HK-2 (cell line): ENCODE results near the gene CFAP410.
A peak's percentile ranks its signal among the peaks of the same experiment; 100 is the strongest.
"Not testable (repeated sequence)": the region's sequence is repeated elsewhere in the genome, so short reads cannot be mapped to it uniquely, and the experiment has no call there.

Experiments used
- DNase-seq: peaks from one replicate; pipeline ENCODE4 v3.0.0-alpha.2; 2018; ENCODE audit not compliant: unreplicated experiment

Gene CFAP410

DNA sequence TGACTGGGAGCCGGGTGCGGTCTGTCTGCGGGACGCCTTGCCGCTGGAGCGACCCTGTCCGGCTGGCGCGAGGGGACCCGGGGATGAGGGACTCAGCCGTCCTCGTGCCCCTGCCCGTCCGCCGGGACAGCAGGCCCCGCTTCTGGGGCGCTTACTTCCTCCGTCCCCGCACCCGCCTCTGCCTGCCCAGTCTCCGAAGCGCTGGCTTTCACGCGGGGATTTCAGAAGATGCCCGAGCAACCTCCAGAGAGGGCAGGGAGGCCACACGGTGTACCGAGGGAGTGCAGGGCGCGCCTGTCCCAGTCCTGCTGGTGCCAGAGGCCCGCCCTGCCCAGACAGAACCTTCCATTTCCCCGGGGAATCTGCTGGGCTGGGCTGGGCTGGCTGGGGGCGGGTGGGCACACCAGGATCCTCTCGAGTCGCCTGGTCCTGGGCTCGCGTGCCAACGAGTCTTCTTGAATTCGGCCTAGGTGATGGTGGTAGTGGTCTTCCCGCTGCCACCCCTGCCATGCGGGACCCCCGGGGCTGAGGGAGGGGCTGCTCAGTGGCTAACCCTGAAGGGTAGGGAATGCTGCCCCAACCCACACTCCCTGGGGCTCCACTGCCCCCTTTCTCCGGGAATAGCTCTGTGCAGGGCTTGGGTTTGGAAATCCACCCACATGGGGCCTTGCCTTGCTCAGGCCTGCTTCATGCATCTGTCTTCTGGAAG is 11.7 kb upstream of the CFAP410 start:
- no peak for DNase-seq

DNA sequence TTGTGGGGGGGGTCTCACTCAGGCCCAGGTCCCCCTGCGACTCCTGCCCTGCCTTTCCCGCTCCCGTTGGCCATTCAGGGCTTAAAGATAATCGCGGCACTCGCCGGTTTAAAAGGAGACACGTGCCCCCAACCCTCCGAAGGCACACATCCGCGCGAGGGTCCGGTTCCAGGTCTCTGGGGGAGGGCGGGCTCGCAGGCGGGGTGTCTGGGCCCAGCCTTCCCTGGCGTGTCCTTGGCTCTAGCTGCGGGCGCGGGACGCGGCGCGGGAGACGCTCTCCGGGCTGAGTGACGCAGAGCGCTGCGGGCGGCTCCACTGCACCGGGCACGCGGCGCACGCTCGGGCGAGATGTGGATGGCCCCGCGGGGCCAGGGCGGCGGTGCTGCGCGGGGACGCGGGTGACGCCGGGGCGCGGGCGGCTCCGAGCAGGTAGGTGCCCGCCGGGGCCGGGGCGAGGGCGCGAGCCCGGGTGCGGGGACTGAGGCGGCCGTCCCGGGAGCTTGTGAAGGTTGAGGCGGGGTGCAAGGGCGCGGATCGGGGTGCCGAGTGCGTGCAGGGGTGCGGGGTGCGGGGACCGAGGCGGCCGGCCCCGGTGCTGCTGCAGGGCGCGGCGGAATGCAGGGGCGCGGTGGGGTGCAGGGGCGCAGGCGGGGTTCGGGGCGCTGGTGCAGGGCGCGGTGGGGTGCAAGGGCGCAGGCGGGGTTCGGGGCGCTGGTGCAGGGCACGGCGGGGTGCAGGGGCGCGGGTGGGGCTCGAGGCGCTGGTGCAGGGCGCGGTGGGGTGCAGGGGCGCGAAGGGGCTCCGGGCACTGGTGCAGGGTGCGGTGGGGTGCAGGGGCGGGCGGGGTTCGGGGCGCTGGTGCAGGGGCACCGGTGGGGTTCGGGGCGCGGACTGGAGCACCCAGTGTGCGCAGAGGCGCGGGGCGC is 10.9 kb upstream of the CFAP410 start:
- no peak for DNase-seq

DNA sequence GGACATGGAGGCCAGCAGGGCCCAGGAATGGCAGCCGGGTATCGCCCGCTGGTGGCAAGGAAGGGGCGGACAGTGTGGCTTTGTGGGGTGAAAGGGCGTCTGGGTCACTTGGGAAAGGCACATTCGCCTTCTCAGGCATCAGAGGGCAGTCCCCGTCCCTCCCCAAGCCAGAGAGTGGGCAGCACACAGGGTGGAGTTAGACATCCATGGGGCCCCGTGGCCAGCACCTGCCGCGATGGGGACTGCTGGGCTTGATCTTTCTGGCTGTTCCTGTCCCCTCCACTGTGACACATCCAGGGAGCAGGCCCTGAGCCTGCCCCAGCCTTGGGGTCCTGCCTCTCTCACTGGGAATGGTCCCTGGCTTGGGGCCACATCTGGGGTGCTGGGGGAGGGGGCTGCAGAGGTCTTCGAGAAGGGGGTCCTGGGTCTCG is 10.2 kb upstream of the CFAP410 start:
- no peak for DNase-seq

GRCh38 chr21:44348861-44349260 is 9.7 kb upstream of the CFAP410 start:
- DNase-seq = no peak

- DNase-seq = no peak
Observed at GRCh38 chr21:44347911-44348451, 8.8 kb upstream of the CFAP410 start.

- no peak for DNase-seq
Observed at GRCh38 chr21:44345495-44345894, 6.3 kb upstream of the CFAP410 start.

DNA sequence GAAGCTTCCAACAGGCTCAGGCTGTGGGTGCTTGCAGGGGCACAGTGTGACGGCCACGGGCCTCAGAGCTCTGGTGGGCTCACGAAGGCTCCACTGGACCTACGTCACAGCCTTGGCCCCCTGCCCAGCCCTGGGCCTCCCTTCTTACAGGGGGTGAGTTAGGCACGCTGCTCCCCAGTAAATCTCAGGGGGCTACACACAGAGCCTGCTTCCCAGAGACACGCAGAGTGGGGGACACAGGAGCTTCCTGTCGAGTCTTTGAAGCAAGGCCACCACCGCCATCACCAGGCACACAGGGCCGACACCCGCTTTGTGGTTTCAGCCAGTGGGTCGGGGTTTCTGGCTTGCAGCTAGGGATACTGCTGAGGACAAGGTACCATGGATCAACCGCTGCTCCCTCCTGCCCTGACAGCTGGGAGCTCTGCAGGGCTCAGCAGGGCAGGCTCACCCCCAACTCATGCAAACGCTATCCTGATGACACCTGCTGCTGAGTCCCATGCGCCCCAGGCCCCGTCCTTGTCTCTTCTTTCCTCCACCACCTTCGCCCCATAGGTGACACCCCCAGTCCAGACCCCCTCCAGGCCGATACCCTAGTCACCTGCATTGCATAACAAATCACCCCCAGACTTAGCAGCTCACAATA is 5.5 kb upstream of the CFAP410 start:
- DNase-seq = no peak

- DNase-seq = not testable (repeated sequence)
Observed at GRCh38 chr21:44342981-44343380, 3.8 kb upstream of the CFAP410 start.

DNA sequence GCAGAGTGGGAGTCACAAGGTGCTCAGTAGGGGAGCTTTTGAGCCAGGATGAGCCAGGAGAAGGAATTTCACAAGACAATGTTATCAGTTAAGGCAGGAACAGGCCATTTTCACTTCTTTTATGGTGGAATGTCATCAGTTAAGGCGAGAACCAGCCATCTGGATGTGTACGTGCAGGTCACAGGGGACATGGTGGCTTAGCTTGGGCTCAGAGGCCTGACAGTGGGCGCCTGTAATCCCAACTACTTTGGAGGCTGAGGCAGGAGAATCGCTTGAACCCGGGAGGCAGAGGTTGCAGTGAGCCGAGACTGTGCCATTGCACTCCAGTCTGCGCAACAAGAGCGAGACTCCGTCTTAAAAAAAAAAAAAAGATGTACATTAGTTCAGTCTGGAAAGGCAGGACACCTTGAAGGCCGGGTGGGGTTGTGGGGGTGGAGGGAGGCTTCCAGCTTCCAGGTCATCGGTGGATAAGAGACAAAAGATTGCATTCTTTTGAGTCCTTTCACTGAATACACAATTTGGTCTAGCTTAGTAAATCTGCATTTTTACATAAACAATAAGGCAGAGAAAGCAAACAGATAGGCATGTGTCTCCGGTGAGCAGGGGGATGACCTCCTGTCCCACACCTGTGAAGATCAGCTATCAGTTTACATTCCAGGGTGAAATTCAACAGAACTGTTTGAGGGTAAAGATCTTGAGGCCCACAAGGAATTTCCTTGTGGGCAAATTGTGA is 2.7 kb upstream of the CFAP410 start:
- not testable (repeated sequence) for DNase-seq

DNA sequence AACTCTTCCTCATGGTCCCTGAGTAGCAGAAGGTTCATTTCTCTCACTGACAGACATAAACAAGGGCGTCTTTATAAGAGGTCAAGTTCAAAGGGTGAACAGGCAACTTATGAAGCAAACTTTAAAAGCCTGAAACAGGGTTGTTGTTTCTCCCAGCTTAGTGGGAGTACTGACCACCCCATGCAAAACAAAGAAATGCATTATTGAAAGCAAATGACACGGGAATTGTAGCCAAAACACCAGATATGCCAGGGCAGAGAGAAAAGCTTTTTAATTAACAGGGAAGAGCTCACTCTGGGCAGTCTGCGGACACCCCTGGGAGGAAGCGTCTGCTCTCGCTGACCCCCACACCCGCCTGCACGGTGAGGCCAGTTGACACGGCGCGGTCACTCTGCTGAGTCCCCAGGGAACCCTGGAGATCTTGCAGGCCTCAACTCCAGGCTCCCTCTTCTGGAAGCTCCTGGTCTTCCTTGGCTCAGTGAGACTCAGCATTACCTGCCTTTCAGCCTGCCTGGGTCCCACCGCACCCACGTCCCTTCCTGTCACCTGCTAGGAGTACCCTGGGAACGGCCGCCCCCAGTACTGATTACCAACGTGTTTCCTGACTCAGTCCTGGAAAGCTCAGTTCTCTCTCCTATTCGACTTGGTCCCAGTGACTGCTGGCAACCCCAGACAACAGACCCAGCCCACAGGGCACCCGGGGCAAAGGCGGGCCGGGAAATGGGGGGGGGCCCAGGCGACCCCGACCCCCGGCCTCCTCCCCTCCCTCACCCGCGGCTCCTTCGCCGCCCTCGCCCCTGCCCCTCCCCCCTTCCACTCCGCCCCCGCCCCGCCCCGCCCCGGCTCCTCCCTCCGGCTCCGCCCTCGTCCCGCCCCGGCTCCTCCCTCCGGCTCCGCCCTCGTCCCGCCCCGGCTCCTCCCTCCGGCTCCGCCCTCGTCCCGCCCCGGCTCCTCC is 972 bp downstream of the CFAP410 start:
- DNase-seq = peak; percentile 56

- DNase-seq = no peak
Observed at GRCh38 chr21:44337449-44337848, 1.7 kb downstream of the CFAP410 start.

DNA sequence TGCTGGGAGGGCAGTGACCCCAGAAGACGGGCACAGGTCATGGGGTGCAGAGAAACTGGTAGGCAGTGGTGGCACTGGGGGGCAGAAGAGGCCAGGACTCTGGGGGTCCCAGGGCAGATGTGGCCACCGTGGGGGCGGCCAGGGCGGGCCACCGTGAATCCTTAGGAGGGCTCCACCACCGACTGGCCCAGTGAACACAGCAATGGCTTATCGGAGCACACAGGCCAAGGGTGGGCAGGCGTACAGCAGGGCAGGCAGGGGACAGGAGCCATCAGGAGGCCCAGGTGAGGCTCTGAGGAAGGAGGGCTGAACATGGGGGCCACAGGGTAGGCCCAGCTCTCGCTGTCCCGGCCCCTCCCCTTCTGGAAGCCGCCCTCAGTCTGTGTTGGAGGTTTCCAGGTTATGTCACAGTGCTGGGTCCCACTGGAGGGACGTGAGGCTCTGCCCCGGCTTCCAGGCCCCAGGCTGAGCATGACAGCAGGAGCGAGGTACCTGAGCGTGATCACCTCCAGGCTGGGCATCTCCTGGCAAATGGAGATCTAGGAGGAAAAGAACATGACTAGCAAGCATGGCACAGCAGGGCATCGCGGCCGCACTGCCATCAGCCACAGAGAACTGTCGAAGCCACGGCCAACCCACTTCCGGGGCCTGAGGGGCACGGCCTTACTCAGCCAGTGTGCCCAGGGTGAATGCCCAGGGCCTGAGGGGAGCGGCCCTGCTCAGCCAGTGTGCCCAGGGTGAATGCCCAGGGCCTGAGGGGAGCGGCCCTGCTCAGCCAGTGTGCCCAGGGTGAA is 3.7 kb downstream of the CFAP410 start:
- no peak for DNase-seq

DNA sequence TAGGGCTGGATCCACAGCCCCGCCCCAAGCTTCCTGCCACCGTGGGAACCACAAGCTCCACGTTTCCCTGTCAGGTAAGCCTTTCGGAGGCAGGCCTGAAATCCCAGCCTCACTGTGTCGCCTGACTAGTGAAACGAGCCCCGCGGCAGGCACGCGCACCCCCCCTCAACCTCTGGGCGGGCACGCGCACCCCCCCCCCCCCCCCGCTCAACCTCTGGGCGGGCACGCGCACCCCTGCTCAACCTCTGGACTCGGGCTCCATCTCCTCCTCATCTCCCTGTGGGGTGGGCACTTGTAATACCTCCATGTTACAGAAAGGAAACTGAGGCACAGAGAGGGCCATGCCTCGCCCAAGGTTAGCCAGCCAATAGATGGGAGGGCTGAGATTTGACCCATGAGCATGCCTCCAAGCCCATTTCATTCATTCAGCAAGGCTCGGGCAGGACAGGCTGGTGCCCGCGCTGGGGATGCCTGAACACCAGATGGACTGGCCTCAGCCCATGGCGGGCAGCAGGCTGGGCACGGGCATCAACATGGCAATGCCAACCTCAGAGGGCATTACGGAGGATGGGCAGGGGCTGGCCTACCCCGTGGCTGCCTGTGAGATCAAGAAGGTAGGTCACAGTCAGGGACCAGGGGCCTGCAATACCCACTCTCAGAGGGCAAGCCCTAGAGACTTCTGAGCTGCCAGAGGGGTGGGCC is 4.7 kb downstream of the CFAP410 start:
- no peak for DNase-seq

DNA sequence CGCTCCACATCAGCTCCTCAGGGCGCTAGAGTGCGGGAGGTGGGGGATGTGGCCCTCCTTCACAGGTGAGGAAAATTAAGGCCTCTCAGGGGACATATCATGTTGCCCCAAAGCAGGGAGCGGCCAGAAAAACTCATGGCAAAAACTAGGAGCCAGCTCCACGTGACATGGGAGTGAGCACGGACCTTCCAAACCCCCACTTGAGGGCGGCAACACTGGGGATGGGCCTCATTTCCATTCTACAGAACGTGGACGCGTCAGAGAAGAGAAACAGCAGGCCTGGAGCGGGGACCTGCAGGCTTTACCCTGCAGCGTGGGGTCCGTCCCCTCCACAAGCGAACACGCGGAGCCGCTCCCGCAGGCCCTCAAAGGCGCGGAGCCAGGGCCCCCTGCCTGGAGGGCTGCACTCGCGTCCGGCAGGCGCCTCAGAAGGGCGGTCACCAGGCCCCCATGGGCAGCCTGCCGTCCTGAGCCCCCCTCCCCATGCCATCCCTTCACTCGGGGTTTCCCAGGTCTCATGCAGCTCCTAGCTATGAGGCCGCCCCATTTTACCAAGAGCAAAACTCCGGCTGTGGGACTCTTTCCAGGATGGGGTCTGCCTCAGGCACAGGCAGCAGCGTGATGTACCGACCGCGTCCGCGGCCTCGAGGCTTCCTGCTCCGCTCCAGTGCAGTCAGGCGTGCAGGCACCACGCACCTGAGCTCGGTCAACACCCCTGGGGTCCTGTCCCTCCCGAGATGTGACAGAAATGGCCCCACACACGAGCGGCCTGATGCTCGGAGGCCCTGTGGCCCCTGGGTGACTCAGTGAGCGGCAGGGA is 5.5 kb downstream of the CFAP410 start:
- no peak for DNase-seq

- no peak for DNase-seq
Observed at GRCh38 chr21:44332965-44333364, 6.2 kb downstream of the CFAP410 start.

DNA sequence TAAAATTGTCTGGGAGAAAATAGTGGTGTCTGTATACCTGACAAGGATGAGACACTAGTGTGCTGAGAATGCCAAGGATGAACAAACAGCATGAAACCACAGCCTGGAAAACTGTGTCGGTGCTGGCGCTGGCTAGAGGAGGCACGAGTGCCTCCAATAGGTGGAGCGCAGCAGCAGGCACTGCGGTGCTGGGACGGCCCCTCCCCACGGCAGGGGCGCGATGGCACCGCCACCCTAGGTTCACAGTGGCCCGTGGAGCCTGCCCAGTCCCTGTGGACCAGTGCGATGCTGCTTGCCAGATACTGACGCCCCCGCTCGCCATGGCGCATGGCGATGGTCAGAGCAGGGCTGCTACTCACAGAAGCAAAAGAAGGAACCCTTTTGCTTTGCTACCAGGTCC is 6.8 kb downstream of the CFAP410 start:
- no peak for DNase-seq

GRCh38 chr21:44331650-44332307 is 7.4 kb downstream of the CFAP410 start:
- DNase-seq = no peak

- no peak for DNase-seq
Observed at GRCh38 chr21:44331209-44331608, 8.0 kb downstream of the CFAP410 start.
